ENCODE measurements around the gene HAAO.

DNA sequence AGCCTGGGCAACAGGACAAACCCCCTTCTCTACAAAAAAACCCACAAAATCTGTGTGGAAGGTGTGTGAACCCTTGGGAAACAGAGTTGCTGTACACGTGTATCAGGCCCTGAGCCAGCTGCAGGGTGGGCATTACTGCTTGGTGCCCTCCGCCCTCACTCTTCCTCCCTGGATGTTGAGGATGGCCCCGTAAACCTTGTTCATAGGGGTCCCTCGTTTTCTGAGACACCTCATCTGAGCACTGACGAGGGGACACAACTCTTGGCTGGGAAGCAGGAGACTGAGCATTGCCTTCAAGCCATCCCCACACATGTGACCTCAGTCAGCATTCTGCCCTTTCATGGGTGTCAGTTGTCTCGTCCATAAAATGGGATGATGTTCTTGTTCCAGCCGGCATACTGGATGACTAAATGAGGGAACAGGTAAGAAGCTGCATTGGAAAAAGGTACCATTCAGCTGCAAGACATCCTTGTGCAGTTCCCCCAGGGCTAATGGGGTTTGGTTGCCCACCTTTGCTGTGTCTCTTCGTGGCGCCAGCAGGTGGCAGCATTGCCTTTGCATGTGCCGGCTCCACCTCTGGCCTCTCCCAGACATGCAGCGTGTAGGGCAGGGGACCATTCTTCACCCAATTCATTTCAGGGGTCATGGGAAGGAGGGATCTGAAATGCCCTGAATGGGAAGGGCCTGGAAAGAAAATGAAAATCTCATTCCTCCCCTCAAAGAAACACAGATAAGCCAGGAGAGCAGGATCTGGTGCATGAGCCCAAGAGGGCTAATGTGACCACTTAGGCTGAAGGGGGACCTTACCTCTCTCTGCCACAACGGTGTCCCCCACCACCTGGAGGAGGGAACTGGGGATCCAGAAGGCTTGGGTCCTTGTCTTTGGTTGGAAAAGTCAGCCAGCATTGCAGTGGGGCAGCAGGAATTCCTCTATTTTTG, 36.4 kb upstream of the HAAO start:
- TF ChIP-seq JAZF1 (CRISPR knock-in tag; IDR thresholded peaks at IDR 0.05) (no peak), ZNF263 (CRISPR knock-in tag; IDR thresholded peaks at IDR 0.05; ENCODE audit: low read depth) (no peak), ZSCAN18 (CRISPR knock-in tag; IDR thresholded peaks at IDR 0.05) (no peak), NFYB (CRISPR knock-in tag; conservative IDR thresholded peaks at IDR 0.05; ENCODE audit: low read depth) (no peak), ATF6 (CRISPR knock-in tag; IDR thresholded peaks at IDR 0.05) (no peak), USF2 (CRISPR knock-in tag; IDR thresholded peaks at IDR 0.05) (no peak), ZNF317 (CRISPR knock-in tag; IDR thresholded peaks at IDR 0.05; ENCODE audit: borderline replicate concordance, low read depth) (no peak), CREM (CRISPR knock-in tag; IDR thresholded peaks at IDR 0.05) (no peak), ATF1 (CRISPR knock-in tag; IDR thresholded peaks at IDR 0.05) (no peak), NR2C2 (CRISPR knock-in tag; IDR thresholded peaks at IDR 0.05) (no peak), NFE2L1 (CRISPR knock-in tag; IDR thresholded peaks at IDR 0.05) (no peak)
- TF ChIP-seq, protein P1, sequence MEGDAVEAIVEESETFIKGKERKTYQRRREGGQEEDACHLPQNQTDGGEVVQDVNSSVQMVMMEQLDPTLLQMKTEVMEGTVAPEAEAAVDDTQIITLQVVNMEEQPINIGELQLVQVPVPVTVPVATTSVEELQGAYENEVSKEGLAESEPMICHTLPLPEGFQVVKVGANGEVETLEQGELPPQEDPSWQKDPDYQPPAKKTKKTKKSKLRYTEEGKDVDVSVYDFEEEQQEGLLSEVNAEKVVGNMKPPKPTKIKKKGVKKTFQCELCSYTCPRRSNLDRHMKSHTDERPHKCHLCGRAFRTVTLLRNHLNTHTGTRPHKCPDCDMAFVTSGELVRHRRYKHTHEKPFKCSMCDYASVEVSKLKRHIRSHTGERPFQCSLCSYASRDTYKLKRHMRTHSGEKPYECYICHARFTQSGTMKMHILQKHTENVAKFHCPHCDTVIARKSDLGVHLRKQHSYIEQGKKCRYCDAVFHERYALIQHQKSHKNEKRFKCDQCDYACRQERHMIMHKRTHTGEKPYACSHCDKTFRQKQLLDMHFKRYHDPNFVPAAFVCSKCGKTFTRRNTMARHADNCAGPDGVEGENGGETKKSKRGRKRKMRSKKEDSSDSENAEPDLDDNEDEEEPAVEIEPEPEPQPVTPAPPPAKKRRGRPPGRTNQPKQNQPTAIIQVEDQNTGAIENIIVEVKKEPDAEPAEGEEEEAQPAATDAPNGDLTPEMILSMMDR (IDR thresholded peaks at IDR 0.05): peak; percentile 81

Data from WTC11 (cell line).